PC-3 (cell line): ENCODE measurements around the gene TCERG1L. TPM values are rescaled to one million over a fixed set of nuclear protein-coding genes. Genes with fewer than 3 reads are reported as not detected.

Source experiments
- ATAC-seq: fragments of 200-7000 bp; cut with Tn5 transposase; 2 replicates; pipeline ENCODE4 v1.9.1; 2020; ENCODE audit warnings: mild to moderate bottlenecking, moderate library complexity
- BruUV-seq: library from RNA; stranded (reverse); fragments of 400-500 nt; replicated peaks from 2 replicates; lab custom pipeline; 2021; lab: Mats Ljungman, UMichigan
- CTCF ChIA-PET: fragments of 300-600 bp; sonication (Branson Sonifier 250); formaldehyde crosslinking; loops from one replicate; lab custom pipeline; 2022; ENCODE audit warnings: antibody characterized with exemption; lab: Charles Lee
- POLR2A ChIA-PET: fragments of 300-600 bp; sonication (Branson Sonifier 250); formaldehyde crosslinking; loops from one replicate; lab custom pipeline; 2022; ENCODE audit warnings: antibody characterized with exemption; ENCODE audit not compliant: unreplicated experiment; lab: Charles Lee
- DNase-seq: peaks from one replicate; pipeline ENCODE4 v3.0.0-alpha.2; 2015
- H2AFZ ChIP-seq: fragments of 300-600 bp; sonication (generic); 2 replicates; pipeline ENCODE4 v1.6.0; 2016; ENCODE audit warnings: antibody characterized with exemption, low read length
- H3F3A ChIP-seq: fragments of 300-600 bp; sonication (generic); one replicate; pipeline ENCODE4 v1.6.0; 2017; ENCODE audit warnings: antibody characterized with exemption, low read length, control low read depth, mild to moderate bottlenecking; ENCODE audit not compliant: unreplicated experiment
- H3K27ac ChIP-seq: fragments of 300-600 bp; sonication (generic); 2 replicates; pipeline ENCODE4 v1.5.1; 2016; ENCODE audit warnings: mild to moderate bottlenecking, low read length
- H3K27me3 ChIP-seq: fragments of 300-600 bp; sonication (generic); 2 replicates; pipeline ENCODE4 v1.6.1; 2016; ENCODE audit warnings: low read length, mixed read lengths
- H3K36me3 ChIP-seq: fragments of 300-600 bp; sonication (generic); 2 replicates; pipeline ENCODE4 v1.6.1; 2016; ENCODE audit warnings: low read depth, mixed run types, low read length, mixed read lengths
- H3K4me1 ChIP-seq: fragments of 300-600 bp; sonication (generic); 2 replicates; pipeline ENCODE4 v1.5.1; 2016; ENCODE audit warnings: low read length; ENCODE audit not compliant: insufficient read depth
- H3K4me2 ChIP-seq: fragments of 300-600 bp; sonication (generic); 2 replicates; pipeline ENCODE4 v1.6.0; 2016; ENCODE audit warnings: low read length
- H3K4me3 ChIP-seq: fragments of 300-600 bp; sonication (generic); 2 replicates; pipeline ENCODE4 v1.5.1; 2016; ENCODE audit warnings: mild to moderate bottlenecking, low read length, mixed read lengths
- H3K79me2 ChIP-seq: fragments of 300-600 bp; sonication (generic); 2 replicates; pipeline ENCODE4 v1.6.1; 2017; ENCODE audit warnings: low read length, mixed read lengths
- H3K9ac ChIP-seq: fragments of 300-600 bp; sonication (generic); 2 replicates; pipeline ENCODE4 v1.6.0; 2016; ENCODE audit warnings: mild to moderate bottlenecking, low read length
- H3K9me2 ChIP-seq: fragments of 300-600 bp; sonication (generic); replicated peaks from 2 replicates; pipeline ENCODE4 v1.6.1; 2016; ENCODE audit warnings: mixed run types, low read length, mixed read lengths
- H3K9me3 ChIP-seq: fragments of 300-600 bp; sonication (generic); 2 replicates; pipeline ENCODE4 v1.6.1; 2016; ENCODE audit warnings: low read length, mixed read lengths
- H4K20me1 ChIP-seq: fragments of 300-600 bp; sonication (generic); 2 replicates; pipeline ENCODE4 v1.6.1; 2016; ENCODE audit warnings: low read length, mixed read lengths
- EZH2 ChIP-seq: fragments of 300-600 bp; sonication (generic); IDR thresholded peaks from one replicate; pipeline ENCODE4 v1.6.1; 2017; ENCODE audit warnings: antibody characterized with exemption, mild to moderate bottlenecking, low read length; ENCODE audit not compliant: unreplicated experiment
- EZH2phosphoT487 ChIP-seq: fragments of 300-600 bp; sonication (generic); IDR thresholded peaks from 2 replicates; pipeline ENCODE4 v1.6.1; 2018; ENCODE audit warnings: mild to moderate bottlenecking, antibody characterized with exemption, low read length, borderline replicate concordance
- intact Hi-C: fragments of 100-400 bp; cut with micrococcal nuclease; formaldehyde crosslinking; loops from 2 replicates; pipeline ENCODE4 v1.9.0; 2023
- total RNA-seq: library from RNA; depleted of rRNA; stranded (reverse); fragments of >200 nt; gene quantifications from 2 replicates; pipeline ENCODE4 v1.2.3, GENCODE V29; 2014
- TF ChIP-seq, protein P1 (sequence below): fragments of 300-600 bp; sonication (generic); conservative IDR thresholded peaks from 2 replicates; pipeline ENCODE4 v1.5.1; 2017; ENCODE audit warnings: antibody characterized with exemption, low read depth, mild to moderate bottlenecking, low read length

Gene TCERG1L
- total RNA-seq, 1 experiment from 2014 or later: not detected

DNA sequence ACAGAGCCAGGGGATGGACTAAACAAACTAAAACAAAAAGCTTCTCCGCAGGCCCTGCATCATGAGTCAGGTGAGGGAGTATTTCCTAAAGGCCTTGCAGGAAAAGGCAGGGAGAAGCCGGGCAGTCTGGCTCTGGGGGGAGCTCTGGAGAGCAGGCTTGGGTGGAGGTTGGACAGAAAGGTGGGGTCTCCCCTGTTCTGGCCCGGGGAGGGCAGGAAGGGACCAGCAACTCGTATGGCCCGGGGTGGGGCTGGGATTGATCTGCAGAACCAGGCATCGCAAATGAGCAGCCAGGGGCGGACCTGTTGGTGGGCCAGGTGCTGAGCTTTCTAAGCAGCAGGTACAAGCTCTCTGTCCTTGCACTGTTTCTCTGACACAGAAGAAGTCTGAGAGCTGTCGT lies 235.2 kb downstream of the TCERG1L start:
- 0 out of 2 replicates have a peak, but pooled peaks cover 3% of the 10 kb centered on the region for H3K9me3 ChIP-seq

DNA sequence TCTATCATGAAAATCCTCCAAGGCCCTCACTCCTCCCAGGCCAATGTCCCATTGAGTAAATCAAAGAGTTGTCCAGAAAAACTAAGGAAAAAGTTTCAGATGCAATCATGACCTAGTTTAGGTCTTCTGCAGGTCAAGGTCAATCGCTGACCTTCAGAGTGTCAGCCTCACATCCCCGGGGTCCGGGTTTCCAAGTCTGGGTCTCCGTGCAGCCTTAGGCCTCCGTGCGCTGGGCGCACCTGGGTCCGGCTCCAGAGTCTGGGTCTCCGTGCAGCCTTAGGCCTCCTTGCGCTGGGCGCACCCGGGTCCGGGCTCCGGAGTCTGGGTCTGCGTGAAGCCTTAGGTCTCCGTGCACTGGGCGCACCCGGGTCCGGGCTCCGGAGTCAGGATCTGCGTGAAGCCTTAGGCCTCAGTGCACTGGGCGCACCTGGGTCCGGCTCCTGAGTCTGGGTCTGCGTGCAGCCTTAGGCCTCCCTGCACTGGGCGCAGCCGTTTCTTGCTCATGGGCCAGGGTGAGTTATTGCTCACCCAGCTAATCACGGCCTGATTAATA lies 236.2 kb downstream of the TCERG1L start:
- Histone ChIP-seq H3K4me3 (no peak overlapping the region), H2AFZ (no peak overlapping the region), H3K9ac (no peak overlapping the region), H3K79me2 (no peaks in the 10 kb centered on the region), H3K9me3 (0 out of 2 replicates have a peak, but pooled peaks cover 3% of the 10 kb centered on the region), H3K4me1 (no peaks in the 10 kb centered on the region), H3K27ac (no peak overlapping the region), H3K27me3 (no peaks in the 10 kb centered on the region), H3K4me2 (no peak overlapping the region), H3K36me3 (no peaks in the 10 kb centered on the region), H3K9me2 (no peaks in the 10 kb centered on the region), H3F3A (no peaks in the 10 kb centered on the region), H4K20me1 (no peaks in the 10 kb centered on the region)
- TF ChIP-seq EZH2 (no peak), EZH2phosphoT487 (no peak)
- TF ChIP-seq, protein P1, sequence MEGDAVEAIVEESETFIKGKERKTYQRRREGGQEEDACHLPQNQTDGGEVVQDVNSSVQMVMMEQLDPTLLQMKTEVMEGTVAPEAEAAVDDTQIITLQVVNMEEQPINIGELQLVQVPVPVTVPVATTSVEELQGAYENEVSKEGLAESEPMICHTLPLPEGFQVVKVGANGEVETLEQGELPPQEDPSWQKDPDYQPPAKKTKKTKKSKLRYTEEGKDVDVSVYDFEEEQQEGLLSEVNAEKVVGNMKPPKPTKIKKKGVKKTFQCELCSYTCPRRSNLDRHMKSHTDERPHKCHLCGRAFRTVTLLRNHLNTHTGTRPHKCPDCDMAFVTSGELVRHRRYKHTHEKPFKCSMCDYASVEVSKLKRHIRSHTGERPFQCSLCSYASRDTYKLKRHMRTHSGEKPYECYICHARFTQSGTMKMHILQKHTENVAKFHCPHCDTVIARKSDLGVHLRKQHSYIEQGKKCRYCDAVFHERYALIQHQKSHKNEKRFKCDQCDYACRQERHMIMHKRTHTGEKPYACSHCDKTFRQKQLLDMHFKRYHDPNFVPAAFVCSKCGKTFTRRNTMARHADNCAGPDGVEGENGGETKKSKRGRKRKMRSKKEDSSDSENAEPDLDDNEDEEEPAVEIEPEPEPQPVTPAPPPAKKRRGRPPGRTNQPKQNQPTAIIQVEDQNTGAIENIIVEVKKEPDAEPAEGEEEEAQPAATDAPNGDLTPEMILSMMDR: no peak
- no TSS peak for BruUV-seq
- DNase-seq: no peak
- intact Hi-C loops: no loop called here
- ChIA-PET CTCF (no interaction called here), POLR2A (no interaction called here)
- ATAC-seq: no peak

More for the DNA sequence above, 235.2 kb downstream of the TCERG1L start:
- no peak overlapping the region for H2AFZ ChIP-seq
- POLR2A ChIA-PET: no interaction called here
- H3K4me2 ChIP-seq: no peak overlapping the region
- H3K4me1 ChIP-seq: no peaks in the 10 kb centered on the region
- no peaks in the 10 kb centered on the region for H4K20me1 ChIP-seq
- no peak for DNase-seq
- no TSS peak for BruUV-seq
- TF ChIP-seq, protein P1: no peak
- TF ChIP-seq EZH2phosphoT487 (no peak), EZH2 (no peak)
- no peaks in the 10 kb centered on the region for H3K9me2 ChIP-seq
- no peaks in the 10 kb centered on the region for H3K79me2 ChIP-seq
- H3K36me3 ChIP-seq: no peaks in the 10 kb centered on the region
- intact Hi-C loops: no loop called here
- ATAC-seq: no peak
- H3K4me3 ChIP-seq: no peak overlapping the region
- H3K27me3 ChIP-seq: no peaks in the 10 kb centered on the region
- no peak overlapping the region for H3K9ac ChIP-seq
- CTCF ChIA-PET: no interaction called here
- H3F3A ChIP-seq: no peaks in the 10 kb centered on the region
- no peak overlapping the region for H3K27ac ChIP-seq

DNA sequence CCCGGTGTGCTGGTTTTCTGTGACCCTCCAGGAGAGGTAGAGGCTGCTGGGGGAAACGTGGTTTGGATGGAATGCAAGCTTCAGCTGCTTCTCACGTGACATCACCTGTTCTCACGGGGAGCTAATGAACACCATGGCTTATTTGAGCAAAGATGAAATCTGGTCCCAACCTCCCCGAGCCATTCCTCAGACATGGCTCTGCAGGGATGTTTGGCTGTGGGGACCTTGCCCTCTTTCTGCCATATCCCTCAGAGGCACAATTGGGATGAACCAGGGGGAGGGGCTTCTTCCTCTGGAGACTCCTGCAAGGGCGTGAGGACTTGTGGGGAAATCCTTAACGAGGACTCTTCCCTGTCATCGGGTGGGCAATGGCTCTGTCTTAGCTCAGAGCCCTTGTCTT lies 236.8 kb downstream of the TCERG1L start:
- no peak overlapping the region for H2AFZ ChIP-seq
- no TSS peak for BruUV-seq
- CTCF ChIA-PET: no interaction called here

More for the DNA sequence above, 236.8 kb downstream of the TCERG1L start:
- Histone ChIP-seq H3F3A (no peaks in the 10 kb centered on the region), H3K79me2 (no peaks in the 10 kb centered on the region), H3K4me1 (no peaks in the 10 kb centered on the region), H3K4me3 (no peak overlapping the region), H3K9me3 (0 out of 2 replicates have a peak, but pooled peaks cover 3% of the 10 kb centered on the region), H3K9me2 (no peaks in the 10 kb centered on the region), H3K4me2 (no peak overlapping the region), H3K27me3 (no peaks in the 10 kb centered on the region), H3K9ac (no peak overlapping the region), H3K27ac (no peak overlapping the region), H3K36me3 (no peaks in the 10 kb centered on the region), H4K20me1 (no peaks in the 10 kb centered on the region)
- no peak for TF ChIP-seq EZH2phosphoT487
- TF ChIP-seq, protein P1: no peak
- TF ChIP-seq EZH2: no peak
- DNase-seq (no peak), ATAC-seq (no peak)
- POLR2A ChIA-PET: no interaction called here
- intact Hi-C loops: no loop called here
